ENCODE data around the gene NTM. TPM values are rescaled to one million over a fixed set of nuclear protein-coding genes. Genes with fewer than 3 reads are reported as not detected.

NTM gene
- total RNA-seq, 4 donors from 2014 or later: 1.4 to 5.7 TPM; not detected in 2

DNA sequence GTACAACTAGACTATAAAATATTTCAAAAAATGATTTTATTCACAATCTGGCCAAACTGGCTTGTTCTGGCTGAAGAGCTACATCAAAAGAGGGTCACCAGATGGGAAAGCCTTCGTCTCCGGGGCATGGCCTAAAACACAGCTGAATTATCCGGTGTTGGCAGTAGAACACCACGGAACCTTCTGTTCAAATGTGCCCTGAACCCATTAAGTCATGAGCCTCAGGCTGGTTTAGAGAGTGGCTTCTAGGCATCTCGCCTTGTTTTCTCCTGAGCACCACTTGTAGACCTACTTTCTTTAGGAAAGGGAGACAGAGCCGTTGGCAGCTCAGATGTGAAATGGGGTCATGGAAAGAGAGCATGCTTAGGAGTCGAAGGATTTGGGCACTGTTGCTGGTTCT is 890.2 kb downstream of the NTM start:
- H3K27ac ChIP-seq: no peak overlapping the region
- no peaks in the 10 kb centered on the region for H3K36me3 ChIP-seq
- H3K4me1 ChIP-seq: no peaks in the 10 kb centered on the region
- no peak for DNase-seq
- no peak overlapping the region for H3K4me3 ChIP-seq
- TF ChIP-seq, protein P1, sequence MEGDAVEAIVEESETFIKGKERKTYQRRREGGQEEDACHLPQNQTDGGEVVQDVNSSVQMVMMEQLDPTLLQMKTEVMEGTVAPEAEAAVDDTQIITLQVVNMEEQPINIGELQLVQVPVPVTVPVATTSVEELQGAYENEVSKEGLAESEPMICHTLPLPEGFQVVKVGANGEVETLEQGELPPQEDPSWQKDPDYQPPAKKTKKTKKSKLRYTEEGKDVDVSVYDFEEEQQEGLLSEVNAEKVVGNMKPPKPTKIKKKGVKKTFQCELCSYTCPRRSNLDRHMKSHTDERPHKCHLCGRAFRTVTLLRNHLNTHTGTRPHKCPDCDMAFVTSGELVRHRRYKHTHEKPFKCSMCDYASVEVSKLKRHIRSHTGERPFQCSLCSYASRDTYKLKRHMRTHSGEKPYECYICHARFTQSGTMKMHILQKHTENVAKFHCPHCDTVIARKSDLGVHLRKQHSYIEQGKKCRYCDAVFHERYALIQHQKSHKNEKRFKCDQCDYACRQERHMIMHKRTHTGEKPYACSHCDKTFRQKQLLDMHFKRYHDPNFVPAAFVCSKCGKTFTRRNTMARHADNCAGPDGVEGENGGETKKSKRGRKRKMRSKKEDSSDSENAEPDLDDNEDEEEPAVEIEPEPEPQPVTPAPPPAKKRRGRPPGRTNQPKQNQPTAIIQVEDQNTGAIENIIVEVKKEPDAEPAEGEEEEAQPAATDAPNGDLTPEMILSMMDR (IDR thresholded peaks at IDR 0.05): no peak
- TF ChIP-seq POLR2A (IDR thresholded peaks at IDR 0.05): no peak
- H3K9me3 ChIP-seq: no peaks in the 10 kb centered on the region
- intact Hi-C loops (cut with DNase I; ENCODE audit: low total_unique reads): no loop called here
- H3K27me3 ChIP-seq: no peaks in the 10 kb centered on the region

DNA sequence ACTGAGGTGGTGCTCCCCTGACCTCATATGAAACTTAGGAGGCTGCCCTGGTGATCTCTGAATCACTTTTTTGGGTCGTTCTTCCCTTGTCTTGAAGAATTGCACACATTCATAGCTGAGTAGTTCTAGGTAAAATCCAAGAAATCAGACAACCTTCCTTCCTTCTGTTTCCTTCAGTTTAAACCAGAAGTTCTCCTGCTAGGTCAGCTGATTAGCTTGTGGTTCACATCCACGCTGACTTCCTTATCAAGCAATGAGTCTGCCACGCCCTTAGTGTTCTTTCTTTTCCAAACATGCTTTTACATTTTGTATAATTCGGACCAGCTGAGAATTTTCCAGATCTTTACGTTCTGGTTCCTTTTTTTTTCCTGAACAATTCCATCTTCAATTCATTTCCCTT is 892.8 kb downstream of the NTM start:
- DNase-seq: no peak
- no peaks in the 10 kb centered on the region for H3K4me1 ChIP-seq
- TF ChIP-seq, protein P1 (IDR thresholded peaks at IDR 0.05): no peak
- TF ChIP-seq POLR2A (IDR thresholded peaks at IDR 0.05): no peak
- no peak overlapping the region for H3K4me3 ChIP-seq
- no peak overlapping the region for H3K27ac ChIP-seq
- no peaks in the 10 kb centered on the region for H3K9me3 ChIP-seq
- intact Hi-C loops (cut with DNase I; ENCODE audit: low total_unique reads): no loop called here
- no peaks in the 10 kb centered on the region for H3K36me3 ChIP-seq
- no peaks in the 10 kb centered on the region for H3K27me3 ChIP-seq

DNA sequence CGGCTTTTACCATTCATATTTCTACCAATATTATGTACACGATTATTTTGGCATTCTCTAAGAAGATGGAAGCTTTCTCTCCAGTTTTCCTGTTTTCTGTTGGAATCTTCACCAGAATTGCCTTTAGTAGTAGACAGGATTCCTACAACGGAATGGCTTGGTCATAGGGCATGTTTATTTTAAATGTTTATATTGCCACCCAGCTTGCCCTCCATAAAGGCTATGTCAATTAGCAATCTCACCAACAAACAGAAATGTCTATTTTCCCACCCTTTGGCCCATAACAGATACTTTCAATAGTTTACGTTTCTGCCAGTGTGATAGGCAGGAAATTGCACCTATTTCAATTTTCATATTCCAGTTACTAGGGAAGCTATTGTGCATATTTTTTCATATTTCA is 893.5 kb downstream of the NTM start:
- DNase-seq: no peak
- intact Hi-C loops (cut with DNase I; ENCODE audit: low total_unique reads): no loop called here
- H3K27me3 ChIP-seq: no peaks in the 10 kb centered on the region
- H3K9me3 ChIP-seq: no peaks in the 10 kb centered on the region
- H3K36me3 ChIP-seq: no peaks in the 10 kb centered on the region
- H3K4me1 ChIP-seq: no peaks in the 10 kb centered on the region
- TF ChIP-seq POLR2A (IDR thresholded peaks at IDR 0.05): no peak
- TF ChIP-seq, protein P1 (IDR thresholded peaks at IDR 0.05): no peak
- H3K27ac ChIP-seq: no peak overlapping the region
- H3K4me3 ChIP-seq: no peak overlapping the region

DNA sequence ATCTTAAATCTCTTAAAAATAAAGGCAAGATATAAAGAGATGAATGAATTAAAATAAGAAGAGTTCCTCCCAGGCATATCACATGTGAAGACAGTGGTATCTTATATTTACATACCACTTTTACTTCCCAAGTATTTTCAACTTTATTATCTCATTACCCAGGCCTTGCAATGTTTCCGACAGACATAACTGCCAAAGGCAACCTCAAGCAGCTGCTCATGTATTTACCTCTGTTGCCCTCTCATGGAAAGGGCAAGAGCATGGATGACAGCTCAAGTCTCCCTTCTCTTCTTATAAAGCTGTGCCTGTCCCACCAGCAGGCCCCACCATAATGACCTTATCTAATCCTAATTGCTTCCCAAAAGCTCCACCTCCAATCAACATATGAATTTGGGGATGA is 894.2 kb downstream of the NTM start:
- Histone ChIP-seq H3K4me3 (no peak overlapping the region), H3K27ac (no peak overlapping the region), H3K27me3 (no peaks in the 10 kb centered on the region), H3K36me3 (no peaks in the 10 kb centered on the region), H3K9me3 (no peaks in the 10 kb centered on the region), H3K4me1 (no peaks in the 10 kb centered on the region)
- DNase-seq: no peak
- intact Hi-C loops (cut with DNase I; ENCODE audit: low total_unique reads): no loop called here
- TF ChIP-seq POLR2A (IDR thresholded peaks at IDR 0.05): no peak
- TF ChIP-seq, protein P1 (IDR thresholded peaks at IDR 0.05): no peak

DNA sequence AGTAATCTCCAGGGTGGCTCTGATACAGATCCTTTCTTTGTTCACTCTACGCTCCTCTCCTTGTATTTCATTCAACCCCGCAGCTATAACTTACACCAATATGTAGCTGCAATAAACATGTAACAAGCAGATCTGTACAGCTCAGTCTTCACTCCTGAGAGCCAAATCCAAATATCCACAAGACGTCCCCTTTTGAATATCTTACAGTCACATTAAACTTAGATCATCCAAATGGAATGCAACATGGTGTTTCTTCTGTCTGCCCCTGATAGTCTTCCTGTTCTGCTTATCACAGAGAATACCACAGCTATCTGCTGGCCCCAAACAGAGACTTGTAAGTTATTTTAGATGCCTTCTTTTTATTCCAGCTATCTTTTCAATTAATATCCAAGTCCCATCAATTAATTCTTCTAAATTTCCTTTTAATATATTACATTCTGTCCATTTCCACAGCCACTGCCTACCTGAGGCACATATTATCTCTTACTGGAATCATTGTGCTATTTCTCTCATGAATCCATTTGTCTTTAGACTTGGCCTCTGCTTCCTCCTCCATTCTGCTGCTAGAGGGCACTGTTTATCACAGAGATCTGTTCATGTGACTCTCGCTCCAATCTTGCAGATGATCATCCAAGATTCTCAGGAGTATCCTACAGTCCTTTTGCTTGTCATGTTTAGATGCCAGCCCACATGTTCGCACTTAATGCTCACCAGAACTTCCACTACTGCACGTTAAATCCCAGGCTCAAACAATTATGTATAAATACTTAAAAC is 908.6 kb downstream of the NTM start:
- DNase-seq: no peak
- no peaks in the 10 kb centered on the region for H3K4me1 ChIP-seq
- H3K9me3 ChIP-seq: no peaks in the 10 kb centered on the region
- H3K36me3 ChIP-seq: no peaks in the 10 kb centered on the region
- TF ChIP-seq POLR2A (IDR thresholded peaks at IDR 0.05): no peak
- TF ChIP-seq, protein P1 (IDR thresholded peaks at IDR 0.05): peak in 1 of 4 experiments; percentile 7
- intact Hi-C loops (cut with DNase I; ENCODE audit: low total_unique reads): no loop called here
- no peak overlapping the region for H3K27ac ChIP-seq
- no peak overlapping the region for H3K4me3 ChIP-seq
- no peaks in the 10 kb centered on the region for H3K27me3 ChIP-seq

Measured in uterus (tissue), 4 donors.